Neural cell (in vitro differentiated cells): Measurements from ENCODE around the gene GLI3. TPM values are rescaled to one million over a fixed set of nuclear protein-coding genes. Genes with fewer than 3 reads are reported as not detected.

ENCODE experiments used
- H2AFZ ChIP-seq: fragments of 200-600, 300-800 bp; sonication (generic), shearing (Covaris generic); 2 replicates; pipeline ENCODE4 v1.6.0; 2014; ENCODE audit warnings: low read depth, mild to moderate bottlenecking, antibody characterized with exemption, low read length, moderate library complexity
- H3F3A ChIP-seq: fragments of 200-600 bp; shearing (Covaris generic); 2 replicates; pipeline ENCODE4 v1.6.1; 2016; ENCODE audit warnings: mild to moderate bottlenecking, moderate library complexity, mixed read lengths, antibody characterized with exemption, low read length; ENCODE audit not compliant: insufficient read depth, poor library complexity, severe bottlenecking
- H3K27ac ChIP-seq: fragments of 200-600, 300-800 bp; sonication (generic), shearing (Covaris generic); 2 replicates; pipeline ENCODE4 v1.5.1; 2014; ENCODE audit warnings: mild to moderate bottlenecking, low read length, moderate library complexity
- H3K27me3 ChIP-seq: fragments of 300-800, 200-600 bp; sonication (generic), shearing (Covaris generic); 2 replicates; pipeline ENCODE4 v1.6.0; 2014; ENCODE audit warnings: mild to moderate bottlenecking, low read depth, low read length, moderate library complexity; ENCODE audit not compliant: insufficient read depth
- H3K36me3 ChIP-seq: fragments of 300-800, 200-600 bp; sonication (generic), shearing (Covaris generic); 2 replicates; pipeline ENCODE4 v1.5.1; 2014; ENCODE audit warnings: mild to moderate bottlenecking, antibody characterized with exemption, low read length, moderate library complexity; ENCODE audit not compliant: insufficient read depth
- H3K4me2 ChIP-seq: fragments of 300-800, 200-600 bp; sonication (generic), shearing (Covaris generic); 2 replicates; pipeline ENCODE4 v1.6.0; 2014; ENCODE audit warnings: mild to moderate bottlenecking, low read length
- H3K4me3 ChIP-seq: fragments of 300-800, 200-600 bp; sonication (generic), shearing (Covaris generic); 2 replicates; pipeline ENCODE4 v1.5.1; 2014; ENCODE audit warnings: mild to moderate bottlenecking, low read length, moderate library complexity
- H3K79me2 ChIP-seq: fragments of 200-600 bp; shearing (Covaris generic); replicated peaks from 2 replicates; pipeline ENCODE4 v1.6.0; 2014; ENCODE audit warnings: mild to moderate bottlenecking, low read length, moderate library complexity; ENCODE audit not compliant: insufficient read depth
- H3K9ac ChIP-seq: fragments of 300-800, 200-600 bp; sonication (generic), shearing (Covaris generic); 2 replicates; pipeline ENCODE4 v1.6.1; 2016; ENCODE audit warnings: mild to moderate bottlenecking, low read length, mixed read lengths
- H3K9me2 ChIP-seq: fragments of 200-600 bp; shearing (Covaris generic); 2 replicates; pipeline ENCODE4 v1.6.1; 2016; ENCODE audit warnings: mild to moderate bottlenecking, low read length, mixed read lengths; ENCODE audit not compliant: insufficient read depth
- H3K9me3 ChIP-seq: fragments of 200-600, 300-800 bp; sonication (generic), shearing (Covaris generic); 2 replicates; pipeline ENCODE4 v1.6.1; 2016; ENCODE audit warnings: mild to moderate bottlenecking, mixed run types, low read length, moderate library complexity, mixed read lengths
- H4K20me1 ChIP-seq: fragments of 200-600 bp; shearing (Covaris generic); 2 replicates; pipeline ENCODE4 v1.6.1; 2016; ENCODE audit warnings: mild to moderate bottlenecking, mixed run types; ENCODE audit not compliant: insufficient read depth
- EP300 ChIP-seq: fragments of 450-650 bp; conservative IDR thresholded peaks from 2 replicates; pipeline ENCODE4 v1.6.1; 2014; ENCODE audit warnings: antibody characterized with exemption, mild to moderate bottlenecking, moderate library complexity; ENCODE audit not compliant: poor library complexity, severe bottlenecking
- EZH2 ChIP-seq: fragments of 200-600, 300-800 bp; shearing (Covaris generic), sonication (generic); IDR thresholded peaks from 2 replicates; pipeline ENCODE4 v1.6.1; 2014; ENCODE audit warnings: antibody characterized with exemption, low read length, borderline replicate concordance, mild to moderate bottlenecking; ENCODE audit not compliant: insufficient read depth, poor library complexity, severe bottlenecking
- MXI1 ChIP-seq: fragments of 450-650 bp; conservative IDR thresholded peaks from 2 replicates; pipeline ENCODE4 v1.6.1; 2014; ENCODE audit warnings: antibody characterized with exemption, mild to moderate bottlenecking; ENCODE audit not compliant: poor library complexity, severe bottlenecking
- POLR2AphosphoS5 ChIP-seq: IDR thresholded peaks from 2 replicates; pipeline ENCODE4 v1.6.1; 2012
- RAD21 ChIP-seq: fragments of 450-650 bp; conservative IDR thresholded peaks from 2 replicates; pipeline ENCODE4 v1.6.1; 2014; ENCODE audit warnings: antibody characterized with exemption, mild to moderate bottlenecking, moderate library complexity
- SMC3 ChIP-seq: fragments of 450-650 bp; conservative IDR thresholded peaks from 2 replicates; pipeline ENCODE4 v1.6.1; 2014; ENCODE audit warnings: antibody characterized with exemption, mild to moderate bottlenecking, moderate library complexity; ENCODE audit not compliant: poor library complexity
- TAF1 ChIP-seq: IDR thresholded peaks from 2 replicates; pipeline ENCODE4 v1.6.1; 2012; ENCODE audit warnings: low read depth
- polyA plus RNA-seq: library from polyadenylated mRNA; depleted of rRNA; stranded (reverse); fragments of >200 nt; gene quantifications from 2 replicates; pipeline ENCODE4 v1.2.3, GENCODE V29; 2014
- TF ChIP-seq, protein P1 (sequence below): IDR thresholded peaks from 2 replicates; pipeline ENCODE4 v1.6.1; 2012; ENCODE audit warnings: borderline replicate concordance
- TF ChIP-seq, protein P2 (sequence below): fragments of 450-650 bp; IDR thresholded peaks from 2 replicates; pipeline ENCODE4 v1.5.1; 2014; ENCODE audit warnings: antibody characterized with exemption, mild to moderate bottlenecking, moderate library complexity; ENCODE audit not compliant: poor library complexity, severe bottlenecking

The GLI3 gene
- polyA plus RNA-seq, 1 donor from 2014 or later = 0.19 TPM

DNA sequence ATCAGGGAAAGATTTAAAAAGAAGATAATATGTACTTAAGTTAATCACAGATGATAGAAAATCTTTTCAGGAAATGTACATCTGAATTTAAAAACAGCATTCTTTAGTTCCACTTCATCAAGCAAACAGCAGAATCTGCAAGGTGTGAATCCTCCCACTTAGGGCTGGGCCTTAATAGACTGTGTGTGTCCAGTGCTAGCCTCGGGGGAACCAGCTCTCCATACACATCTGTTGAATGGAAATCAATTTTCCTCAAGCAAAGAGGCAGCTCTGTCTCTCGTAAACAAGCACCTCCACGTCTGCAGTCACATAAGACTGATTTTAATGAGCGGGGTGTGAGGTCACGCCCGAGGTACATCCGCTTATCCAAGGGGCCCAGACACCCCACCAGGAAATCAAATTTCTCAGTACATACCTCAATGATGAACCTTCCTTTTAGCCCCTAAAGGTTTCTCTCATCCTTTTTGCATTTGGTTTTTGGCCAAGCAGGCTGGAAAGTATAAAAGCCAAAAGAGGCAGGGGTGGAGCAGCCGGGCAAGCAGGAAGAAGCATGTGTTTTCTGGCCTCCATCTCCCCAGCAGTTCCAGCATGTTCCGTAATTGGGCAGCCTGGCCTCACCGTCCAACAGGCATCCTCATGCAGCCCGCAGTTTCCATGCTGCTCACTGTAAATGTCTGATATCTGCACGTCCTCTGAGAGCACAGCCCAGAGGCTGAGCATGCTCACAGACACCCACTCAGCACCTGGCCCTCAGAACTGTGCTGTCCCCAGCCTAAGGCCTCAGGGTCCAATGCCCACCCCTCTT, 131.3 kb downstream of the GLI3 start:
- H3K9me2 ChIP-seq = no peaks in the 10 kb centered on the region
- H3K9ac ChIP-seq = no peak overlapping the region
- no peak for TF ChIP-seq POLR2AphosphoS5
- TF ChIP-seq EP300 = no peak
- TF ChIP-seq RAD21 = no peak
- no peak for TF ChIP-seq EZH2
- no peak for TF ChIP-seq SMC3
- TF ChIP-seq, protein P1, sequence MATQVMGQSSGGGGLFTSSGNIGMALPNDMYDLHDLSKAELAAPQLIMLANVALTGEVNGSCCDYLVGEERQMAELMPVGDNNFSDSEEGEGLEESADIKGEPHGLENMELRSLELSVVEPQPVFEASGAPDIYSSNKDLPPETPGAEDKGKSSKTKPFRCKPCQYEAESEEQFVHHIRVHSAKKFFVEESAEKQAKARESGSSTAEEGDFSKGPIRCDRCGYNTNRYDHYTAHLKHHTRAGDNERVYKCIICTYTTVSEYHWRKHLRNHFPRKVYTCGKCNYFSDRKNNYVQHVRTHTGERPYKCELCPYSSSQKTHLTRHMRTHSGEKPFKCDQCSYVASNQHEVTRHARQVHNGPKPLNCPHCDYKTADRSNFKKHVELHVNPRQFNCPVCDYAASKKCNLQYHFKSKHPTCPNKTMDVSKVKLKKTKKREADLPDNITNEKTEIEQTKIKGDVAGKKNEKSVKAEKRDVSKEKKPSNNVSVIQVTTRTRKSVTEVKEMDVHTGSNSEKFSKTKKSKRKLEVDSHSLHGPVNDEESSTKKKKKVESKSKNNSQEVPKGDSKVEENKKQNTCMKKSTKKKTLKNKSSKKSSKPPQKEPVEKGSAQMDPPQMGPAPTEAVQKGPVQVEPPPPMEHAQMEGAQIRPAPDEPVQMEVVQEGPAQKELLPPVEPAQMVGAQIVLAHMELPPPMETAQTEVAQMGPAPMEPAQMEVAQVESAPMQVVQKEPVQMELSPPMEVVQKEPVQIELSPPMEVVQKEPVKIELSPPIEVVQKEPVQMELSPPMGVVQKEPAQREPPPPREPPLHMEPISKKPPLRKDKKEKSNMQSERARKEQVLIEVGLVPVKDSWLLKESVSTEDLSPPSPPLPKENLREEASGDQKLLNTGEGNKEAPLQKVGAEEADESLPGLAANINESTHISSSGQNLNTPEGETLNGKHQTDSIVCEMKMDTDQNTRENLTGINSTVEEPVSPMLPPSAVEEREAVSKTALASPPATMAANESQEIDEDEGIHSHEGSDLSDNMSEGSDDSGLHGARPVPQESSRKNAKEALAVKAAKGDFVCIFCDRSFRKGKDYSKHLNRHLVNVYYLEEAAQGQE = no peak
- TF ChIP-seq MXI1 = no peak
- H3K9me3 ChIP-seq = no peaks in the 10 kb centered on the region
- H3K4me2 ChIP-seq = no peak overlapping the region
- H3F3A ChIP-seq = no peaks in the 10 kb centered on the region
- H3K27me3 ChIP-seq = peaks cover 2% of the 10 kb centered on the region
- no peaks in the 10 kb centered on the region for H3K36me3 ChIP-seq
- no peak overlapping the region for H3K27ac ChIP-seq
- no peak overlapping the region for H3K4me3 ChIP-seq
- peaks cover 86% of the 10 kb centered on the region for H3K79me2 ChIP-seq
- H4K20me1 ChIP-seq = no peaks in the 10 kb centered on the region
- H2AFZ ChIP-seq = no peak overlapping the region

- Histone ChIP-seq H3F3A (no peaks in the 10 kb centered on the region), H3K27me3 (peaks cover 9% of the 10 kb centered on the region), H3K9me3 (no peaks in the 10 kb centered on the region), H3K27ac (no peak overlapping the region), H3K79me2 (peaks cover 86% of the 10 kb centered on the region), H4K20me1 (no peaks in the 10 kb centered on the region), H3K9ac (no peak overlapping the region), H3K36me3 (no peaks in the 10 kb centered on the region), H3K4me2 (no peak overlapping the region), H2AFZ (no peak overlapping the region), H3K9me2 (no peaks in the 10 kb centered on the region), H3K4me3 (no peak overlapping the region)
- TF ChIP-seq POLR2AphosphoS5 = no peak
- TF ChIP-seq RAD21 = no peak
- no peak for TF ChIP-seq MXI1
- TF ChIP-seq SMC3 = no peak
- TF ChIP-seq, protein P2, sequence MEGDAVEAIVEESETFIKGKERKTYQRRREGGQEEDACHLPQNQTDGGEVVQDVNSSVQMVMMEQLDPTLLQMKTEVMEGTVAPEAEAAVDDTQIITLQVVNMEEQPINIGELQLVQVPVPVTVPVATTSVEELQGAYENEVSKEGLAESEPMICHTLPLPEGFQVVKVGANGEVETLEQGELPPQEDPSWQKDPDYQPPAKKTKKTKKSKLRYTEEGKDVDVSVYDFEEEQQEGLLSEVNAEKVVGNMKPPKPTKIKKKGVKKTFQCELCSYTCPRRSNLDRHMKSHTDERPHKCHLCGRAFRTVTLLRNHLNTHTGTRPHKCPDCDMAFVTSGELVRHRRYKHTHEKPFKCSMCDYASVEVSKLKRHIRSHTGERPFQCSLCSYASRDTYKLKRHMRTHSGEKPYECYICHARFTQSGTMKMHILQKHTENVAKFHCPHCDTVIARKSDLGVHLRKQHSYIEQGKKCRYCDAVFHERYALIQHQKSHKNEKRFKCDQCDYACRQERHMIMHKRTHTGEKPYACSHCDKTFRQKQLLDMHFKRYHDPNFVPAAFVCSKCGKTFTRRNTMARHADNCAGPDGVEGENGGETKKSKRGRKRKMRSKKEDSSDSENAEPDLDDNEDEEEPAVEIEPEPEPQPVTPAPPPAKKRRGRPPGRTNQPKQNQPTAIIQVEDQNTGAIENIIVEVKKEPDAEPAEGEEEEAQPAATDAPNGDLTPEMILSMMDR = no peak
- TF ChIP-seq EZH2 = no peak
- no peak for TF ChIP-seq TAF1
- TF ChIP-seq, protein P1 = no peak
- no peak for TF ChIP-seq EP300
Observed at GRCh38 chr7:42104694-42105093, 132.3 kb downstream of the GLI3 start.
